MCF 10A (cell line): ENCODE measurements around the gene NAPB. TPM values are rescaled to one million over a fixed set of nuclear protein-coding genes. Genes with fewer than 3 reads are reported as not detected.

ENCODE experiments used
- BruUV-seq: library from RNA; stranded (reverse); fragments of 400-500 nt; replicated peaks from 2 replicates; lab custom pipeline; 2021; lab: Mats Ljungman, UMichigan
- CTCF ChIA-PET: fragments of 300-600 bp; sonication (Branson Sonifier 250); formaldehyde crosslinking; extraction: SDS; loops from one replicate; lab custom pipeline; 2021; ENCODE audit warnings: antibody characterized with exemption, inconsistent platforms; lab: Yijun Ruan, JAX
- POLR2A ChIA-PET: fragments of 300-600, 350-650 bp; sonication (Branson Sonifier 250); formaldehyde crosslinking; extraction: SDS; loops from one replicate; lab custom pipeline; 2020; ENCODE audit warnings: antibody characterized with exemption, inconsistent platforms; lab: Yijun Ruan, JAX
- DNase-seq: peaks from one replicate; pipeline ENCODE4 v3.0.0-alpha.2; 2018; ENCODE audit not compliant: unreplicated experiment
- H3K27ac Mint-ChIP-seq: one replicate; pipeline ENCODE4 v1.8.0; 2022; ENCODE audit warnings: mild to moderate bottlenecking, low read depth, mixed read lengths; ENCODE audit not compliant: unreplicated experiment
- H3K27me3 Mint-ChIP-seq: one replicate; pipeline ENCODE4 v1.8.0; 2022; ENCODE audit warnings: mixed read lengths; ENCODE audit not compliant: insufficient read depth, unreplicated experiment
- H3K36me3 Mint-ChIP-seq: one replicate; pipeline ENCODE4 v1.8.0; 2022; ENCODE audit warnings: mild to moderate bottlenecking, moderate library complexity, mixed read lengths; ENCODE audit not compliant: insufficient read depth, unreplicated experiment
- H3K4me1 Mint-ChIP-seq: one replicate; pipeline ENCODE4 v1.8.0; 2022; ENCODE audit warnings: mixed read lengths; ENCODE audit not compliant: insufficient read depth, unreplicated experiment
- H3K4me3 Mint-ChIP-seq: one replicate; pipeline ENCODE4 v1.8.0; 2022; ENCODE audit warnings: mild to moderate bottlenecking, moderate library complexity, mixed read lengths; ENCODE audit not compliant: unreplicated experiment
- H3K9me3 Mint-ChIP-seq: one replicate; pipeline ENCODE4 v1.8.0; 2022; ENCODE audit warnings: mixed read lengths; ENCODE audit not compliant: unreplicated experiment
- intact Hi-C: fragments of 100-400 bp; cut with micrococcal nuclease; formaldehyde crosslinking; loops from 2 replicates; pipeline ENCODE4 v1.14.1; 2022
- total RNA-seq: library from RNA; stranded (reverse); gene quantifications from 2 replicates; pipeline ENCODE4 v1.2.3, GENCODE V29; 2022
- TF ChIP-seq, protein P1 (sequence below): fragments of 200-600 bp; IDR thresholded peaks from one replicate; pipeline ENCODE4 v1.8.0; 2022; ENCODE audit warnings: antibody characterized with exemption, mild to moderate bottlenecking; ENCODE audit not compliant: unreplicated experiment

Gene NAPB
- total RNA-seq, 1 experiment from 2014 or later: 9.6 TPM

DNA sequence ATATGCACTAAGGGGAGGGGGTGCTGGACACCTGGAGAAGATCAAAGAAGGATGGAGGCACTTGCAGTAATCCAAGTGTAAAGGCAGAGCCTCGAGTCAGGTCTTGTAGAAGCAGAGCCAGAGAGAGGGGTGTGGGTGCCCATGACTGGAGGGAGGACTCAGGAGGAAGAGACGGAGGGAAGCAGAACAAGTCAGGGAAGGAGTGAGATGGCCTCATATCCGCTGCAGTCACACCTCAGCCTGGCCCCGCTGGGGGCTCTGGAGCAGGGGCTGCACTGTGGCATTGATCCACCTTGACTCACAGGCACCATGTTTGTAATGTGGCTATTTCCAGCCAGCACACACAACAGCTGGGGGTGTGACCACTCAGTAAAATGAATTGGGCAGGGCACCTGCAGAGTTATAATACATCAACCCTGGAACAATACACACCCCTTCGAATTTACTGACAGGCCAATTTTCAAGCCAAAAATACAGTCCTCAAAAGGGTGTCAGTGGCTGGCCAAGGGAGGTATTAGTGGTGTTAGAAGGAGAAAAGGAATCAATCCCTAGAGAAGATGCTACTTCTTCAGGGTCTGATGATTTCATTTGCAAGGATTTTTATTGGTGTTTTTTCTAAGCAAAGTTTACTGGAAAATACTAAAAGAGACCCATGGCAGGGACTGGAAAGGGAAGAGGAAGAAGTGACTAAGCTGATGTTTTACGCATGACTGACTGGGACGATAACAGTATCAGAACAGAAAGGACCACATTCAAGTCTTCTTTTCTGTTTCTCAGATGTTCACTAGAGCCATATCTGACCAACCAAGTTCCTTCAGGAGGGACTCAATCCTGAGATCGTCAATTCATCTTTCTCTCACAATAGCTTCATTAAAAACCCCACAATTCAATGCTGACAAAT, 89.6 kb downstream of the NAPB start:
- no peak for DNase-seq
- no peak overlapping the region for H3K27ac Mint-ChIP-seq
- H3K9me3 Mint-ChIP-seq: peaks cover 6% of the 10 kb centered on the region
- ChIA-PET POLR2A (interaction anchor here (1.4 to 2.1 kb wide), 3 partner anchors 9 to 19 kb away, joined by 3 to 8 read pairs (median 4); partner anchors contain the start of gene NXT1), CTCF (interaction anchor here (0.6 to 1.9 kb wide), 3 partner anchors 37 to 640 kb away, joined by 3 to 8 read pairs (median 5); no protein-coding TSS in a partner anchor)
- BruUV-seq: no TSS peak
- intact Hi-C loops: no loop called here
- peaks cover 5% of the 10 kb centered on the region for H3K36me3 Mint-ChIP-seq
- no peak overlapping the region for H3K4me3 Mint-ChIP-seq
- H3K27me3 Mint-ChIP-seq: no peaks in the 10 kb centered on the region
- H3K4me1 Mint-ChIP-seq: no peaks in the 10 kb centered on the region
- TF ChIP-seq, protein P1, sequence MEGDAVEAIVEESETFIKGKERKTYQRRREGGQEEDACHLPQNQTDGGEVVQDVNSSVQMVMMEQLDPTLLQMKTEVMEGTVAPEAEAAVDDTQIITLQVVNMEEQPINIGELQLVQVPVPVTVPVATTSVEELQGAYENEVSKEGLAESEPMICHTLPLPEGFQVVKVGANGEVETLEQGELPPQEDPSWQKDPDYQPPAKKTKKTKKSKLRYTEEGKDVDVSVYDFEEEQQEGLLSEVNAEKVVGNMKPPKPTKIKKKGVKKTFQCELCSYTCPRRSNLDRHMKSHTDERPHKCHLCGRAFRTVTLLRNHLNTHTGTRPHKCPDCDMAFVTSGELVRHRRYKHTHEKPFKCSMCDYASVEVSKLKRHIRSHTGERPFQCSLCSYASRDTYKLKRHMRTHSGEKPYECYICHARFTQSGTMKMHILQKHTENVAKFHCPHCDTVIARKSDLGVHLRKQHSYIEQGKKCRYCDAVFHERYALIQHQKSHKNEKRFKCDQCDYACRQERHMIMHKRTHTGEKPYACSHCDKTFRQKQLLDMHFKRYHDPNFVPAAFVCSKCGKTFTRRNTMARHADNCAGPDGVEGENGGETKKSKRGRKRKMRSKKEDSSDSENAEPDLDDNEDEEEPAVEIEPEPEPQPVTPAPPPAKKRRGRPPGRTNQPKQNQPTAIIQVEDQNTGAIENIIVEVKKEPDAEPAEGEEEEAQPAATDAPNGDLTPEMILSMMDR: no peak

DNA sequence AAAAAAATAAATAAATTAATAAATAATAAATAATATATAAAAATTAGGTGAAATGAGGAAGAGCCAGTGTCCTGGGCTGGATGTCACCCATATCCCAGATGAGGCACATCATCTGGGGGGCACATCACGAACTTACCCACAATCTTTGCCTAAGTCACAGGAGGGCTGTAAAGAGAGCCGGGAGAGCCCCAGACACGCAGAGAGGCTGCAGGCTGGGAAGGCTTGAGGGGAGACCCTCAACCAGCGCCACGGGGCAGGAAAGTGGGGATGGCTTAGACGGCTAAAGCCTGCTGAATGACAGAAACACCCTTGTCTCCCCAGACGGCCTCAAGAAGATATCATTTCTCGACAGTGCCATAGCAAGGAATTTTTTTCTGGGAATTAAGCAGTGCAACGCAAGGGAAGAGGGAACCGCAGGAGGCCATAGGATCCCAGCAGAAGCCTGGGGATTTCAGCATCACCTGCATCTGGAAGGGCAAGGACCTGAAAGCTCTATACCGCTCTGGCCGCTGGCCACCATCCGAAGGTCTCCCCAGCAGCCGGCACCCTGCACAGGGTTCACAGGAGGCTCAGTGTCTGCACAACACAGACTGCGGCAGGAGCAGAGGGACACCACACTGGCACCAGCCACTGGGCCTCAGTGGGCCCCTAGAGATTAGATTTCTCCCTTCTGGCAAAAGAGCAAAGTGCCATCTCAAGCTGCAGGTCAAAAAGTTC, 93.5 kb downstream of the NAPB start:
- Mint-ChIP-seq H3K27me3 (no peaks in the 10 kb centered on the region), H3K4me1 (no peaks in the 10 kb centered on the region), H3K27ac (no peak overlapping the region), H3K4me3 (no peak overlapping the region), H3K9me3 (peaks cover 6% of the 10 kb centered on the region), H3K36me3 (peaks cover 5% of the 10 kb centered on the region)
- TF ChIP-seq, protein P1: no peak
- BruUV-seq: no TSS peak
- intact Hi-C loops: no loop called here
- POLR2A ChIA-PET: interaction anchor here (0.6 to 0.8 kb wide), 2 partner anchors 9 to 552 kb away, joined by 3 read pairs; no protein-coding TSS in a partner anchor
- CTCF ChIA-PET: no interaction called here
- DNase-seq: no peak

DNA sequence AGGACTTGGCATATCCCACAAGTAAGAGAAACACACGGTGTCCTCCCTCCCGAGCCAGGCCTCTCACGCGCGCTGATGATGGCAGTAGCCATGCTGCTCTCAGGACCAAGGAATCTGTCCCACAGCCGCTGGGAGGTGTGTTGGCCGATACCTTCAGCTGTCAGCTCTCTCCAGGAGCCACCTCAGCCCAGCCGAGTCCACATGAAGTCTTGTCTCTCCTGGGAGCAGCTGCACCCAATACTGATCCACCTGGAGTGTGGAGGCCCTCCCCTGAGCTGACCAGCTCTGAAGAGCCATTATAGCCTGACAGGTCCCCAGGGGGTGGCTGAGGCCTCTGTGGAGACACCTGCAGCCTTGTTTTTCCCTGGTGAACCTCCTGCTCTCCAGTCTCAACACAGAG, 94.5 kb downstream of the NAPB start:
- peaks cover 6% of the 10 kb centered on the region for H3K9me3 Mint-ChIP-seq
- ChIA-PET POLR2A (interaction anchor here (0.6 to 0.9 kb wide), 3 partner anchors 8 to 551 kb away, joined by 3 to 5 read pairs (median 3); partner anchors contain the start of gene NXT1), CTCF (interaction anchor here (0.8 kb wide), 1 partner anchor 14 kb away, joined by 5 read pairs; no protein-coding TSS in a partner anchor)
- H3K4me1 Mint-ChIP-seq: no peaks in the 10 kb centered on the region
- TF ChIP-seq, protein P1: no peak
- BruUV-seq: no TSS peak
- no peaks in the 10 kb centered on the region for H3K27me3 Mint-ChIP-seq
- DNase-seq: no peak
- intact Hi-C loops: no loop called here
- no peak overlapping the region for H3K4me3 Mint-ChIP-seq
- H3K36me3 Mint-ChIP-seq: peaks cover 10% of the 10 kb centered on the region
- no peak overlapping the region for H3K27ac Mint-ChIP-seq

DNA sequence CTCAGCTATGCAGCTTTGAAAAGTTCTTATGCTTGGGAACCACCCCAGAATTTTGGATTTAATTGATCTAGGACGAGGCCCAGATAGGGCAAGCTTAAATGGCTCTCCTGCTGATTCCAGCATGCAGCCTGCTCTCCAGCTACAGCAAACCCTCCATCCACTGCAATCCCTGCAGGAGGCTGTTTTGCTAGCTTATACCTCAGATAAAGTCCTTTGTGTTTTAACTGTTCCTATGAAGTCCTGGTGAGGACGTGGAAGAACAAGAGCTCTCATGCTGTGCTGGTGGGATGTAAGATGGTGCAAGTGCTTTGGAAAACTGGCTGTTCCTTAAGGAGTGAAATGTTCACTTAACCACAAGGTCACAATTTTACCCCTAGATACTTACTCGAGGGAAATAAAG, 96.2 kb downstream of the NAPB start:
- CTCF ChIA-PET: interaction anchor here (0.6 to 1.5 kb wide), 6 partner anchors 25 to 633 kb away, joined by 3 to 5 read pairs (median 3); partner anchors contain the start of gene NXT1
- POLR2A ChIA-PET: no interaction called here
- no peak for DNase-seq
- TF ChIP-seq, protein P1: no peak
- Mint-ChIP-seq H3K4me1 (no peaks in the 10 kb centered on the region), H3K36me3 (peaks cover 10% of the 10 kb centered on the region), H3K27ac (no peak overlapping the region), H3K27me3 (no peaks in the 10 kb centered on the region), H3K9me3 (no peaks in the 10 kb centered on the region), H3K4me3 (no peak overlapping the region)
- intact Hi-C loops: no loop called here
- no TSS peak for BruUV-seq
